HG03196 (cell line): ENCODE data around the gene ARRB1.

Experiments
- ATAC-seq: cut with Tn5 transposase; IDR thresholded peaks from one replicate; pipeline ENCODE4 v1.9.1; 2021; ENCODE audit not compliant: unreplicated experiment

ARRB1 gene

GRCh38 chr11:75262961-75263852, 88.3 kb downstream of the ARRB1 start:
- no peak for ATAC-seq

GRCh38 chr11:75262436-75262835, 89.0 kb downstream of the ARRB1 start:
- no peak for ATAC-seq

GRCh38 chr11:75261902-75262361, 89.5 kb downstream of the ARRB1 start:
- no peak for ATAC-seq

- ATAC-seq: no peak
These were observed 90.9 kb downstream of the ARRB1 start for GRCh38 chr11:75260396-75261170.

GRCh38 chr11:75254326-75254725, 97.1 kb downstream of the ARRB1 start:
- no peak for ATAC-seq

- ATAC-seq: no peak
These were observed 101.8 kb downstream of the ARRB1 start for GRCh38 chr11:75249704-75250103.

GRCh38 chr11:75248924-75249256, 102.6 kb downstream of the ARRB1 start:
- ATAC-seq: no peak

GRCh38 chr11:75246671-75247350, 104.7 kb downstream of the ARRB1 start:
- no peak for ATAC-seq

- no peak for ATAC-seq
These were observed 105.3 kb downstream of the ARRB1 start for GRCh38 chr11:75246006-75246670.

GRCh38 chr11:75245356-75246005, 106.0 kb downstream of the ARRB1 start:
- no peak for ATAC-seq

- ATAC-seq: no peak
These were observed 107.2 kb downstream of the ARRB1 start for GRCh38 chr11:75244052-75244814.

GRCh38 chr11:75242722-75243600, 108.5 kb downstream of the ARRB1 start:
- no peak for ATAC-seq

- no peak for ATAC-seq
These were observed 109.4 kb downstream of the ARRB1 start for GRCh38 chr11:75241906-75242644.

- peak; percentile 75 for ATAC-seq
These were observed 110.2 kb downstream of the ARRB1 start for GRCh38 chr11:75241036-75241905.

GRCh38 chr11:75240311-75241035, 111.0 kb downstream of the ARRB1 start, which contains the start of gene TPBGL:
TPBGL (plus strand) TSS chr11:75240774; CDS start chr11:75241050, 276 bp downstream.
- no peak for ATAC-seq

- ATAC-seq: no peak
These were observed 111.8 kb downstream of the ARRB1 start for GRCh38 chr11:75239531-75240290.
